Neural cell (in vitro differentiated cells): Measurements from ENCODE around the gene DSG4. TPM values are rescaled to one million over a fixed set of nuclear protein-coding genes. Genes with fewer than 3 reads are reported as not detected.

ENCODE experiments used
- H2AFZ ChIP-seq: fragments of 200-600, 300-800 bp; sonication (generic), shearing (Covaris generic); 2 replicates; pipeline ENCODE4 v1.6.0; 2014; ENCODE audit warnings: low read depth, mild to moderate bottlenecking, antibody characterized with exemption, low read length, moderate library complexity
- H3F3A ChIP-seq: fragments of 200-600 bp; shearing (Covaris generic); 2 replicates; pipeline ENCODE4 v1.6.1; 2016; ENCODE audit warnings: mild to moderate bottlenecking, moderate library complexity, mixed read lengths, antibody characterized with exemption, low read length; ENCODE audit not compliant: insufficient read depth, poor library complexity, severe bottlenecking
- H3K27ac ChIP-seq: fragments of 200-600, 300-800 bp; sonication (generic), shearing (Covaris generic); 2 replicates; pipeline ENCODE4 v1.5.1; 2014; ENCODE audit warnings: mild to moderate bottlenecking, low read length, moderate library complexity
- H3K27me3 ChIP-seq: fragments of 300-800, 200-600 bp; sonication (generic), shearing (Covaris generic); 2 replicates; pipeline ENCODE4 v1.6.0; 2014; ENCODE audit warnings: mild to moderate bottlenecking, low read depth, low read length, moderate library complexity; ENCODE audit not compliant: insufficient read depth
- H3K36me3 ChIP-seq: fragments of 300-800, 200-600 bp; sonication (generic), shearing (Covaris generic); 2 replicates; pipeline ENCODE4 v1.5.1; 2014; ENCODE audit warnings: mild to moderate bottlenecking, antibody characterized with exemption, low read length, moderate library complexity; ENCODE audit not compliant: insufficient read depth
- H3K4me2 ChIP-seq: fragments of 300-800, 200-600 bp; sonication (generic), shearing (Covaris generic); 2 replicates; pipeline ENCODE4 v1.6.0; 2014; ENCODE audit warnings: mild to moderate bottlenecking, low read length
- H3K4me3 ChIP-seq: fragments of 300-800, 200-600 bp; sonication (generic), shearing (Covaris generic); 2 replicates; pipeline ENCODE4 v1.5.1; 2014; ENCODE audit warnings: mild to moderate bottlenecking, low read length, moderate library complexity
- H3K79me2 ChIP-seq: fragments of 200-600 bp; shearing (Covaris generic); replicated peaks from 2 replicates; pipeline ENCODE4 v1.6.0; 2014; ENCODE audit warnings: mild to moderate bottlenecking, low read length, moderate library complexity; ENCODE audit not compliant: insufficient read depth
- H3K9ac ChIP-seq: fragments of 300-800, 200-600 bp; sonication (generic), shearing (Covaris generic); 2 replicates; pipeline ENCODE4 v1.6.1; 2016; ENCODE audit warnings: mild to moderate bottlenecking, low read length, mixed read lengths
- H3K9me2 ChIP-seq: fragments of 200-600 bp; shearing (Covaris generic); 2 replicates; pipeline ENCODE4 v1.6.1; 2016; ENCODE audit warnings: mild to moderate bottlenecking, low read length, mixed read lengths; ENCODE audit not compliant: insufficient read depth
- H3K9me3 ChIP-seq: fragments of 200-600, 300-800 bp; sonication (generic), shearing (Covaris generic); 2 replicates; pipeline ENCODE4 v1.6.1; 2016; ENCODE audit warnings: mild to moderate bottlenecking, mixed run types, low read length, moderate library complexity, mixed read lengths
- H4K20me1 ChIP-seq: fragments of 200-600 bp; shearing (Covaris generic); 2 replicates; pipeline ENCODE4 v1.6.1; 2016; ENCODE audit warnings: mild to moderate bottlenecking, mixed run types; ENCODE audit not compliant: insufficient read depth
- EP300 ChIP-seq: fragments of 450-650 bp; conservative IDR thresholded peaks from 2 replicates; pipeline ENCODE4 v1.6.1; 2014; ENCODE audit warnings: antibody characterized with exemption, mild to moderate bottlenecking, moderate library complexity; ENCODE audit not compliant: poor library complexity, severe bottlenecking
- EZH2 ChIP-seq: fragments of 200-600, 300-800 bp; shearing (Covaris generic), sonication (generic); IDR thresholded peaks from 2 replicates; pipeline ENCODE4 v1.6.1; 2014; ENCODE audit warnings: antibody characterized with exemption, low read length, borderline replicate concordance, mild to moderate bottlenecking; ENCODE audit not compliant: insufficient read depth, poor library complexity, severe bottlenecking
- MXI1 ChIP-seq: fragments of 450-650 bp; conservative IDR thresholded peaks from 2 replicates; pipeline ENCODE4 v1.6.1; 2014; ENCODE audit warnings: antibody characterized with exemption, mild to moderate bottlenecking; ENCODE audit not compliant: poor library complexity, severe bottlenecking
- POLR2AphosphoS5 ChIP-seq: IDR thresholded peaks from 2 replicates; pipeline ENCODE4 v1.6.1; 2012
- RAD21 ChIP-seq: fragments of 450-650 bp; conservative IDR thresholded peaks from 2 replicates; pipeline ENCODE4 v1.6.1; 2014; ENCODE audit warnings: antibody characterized with exemption, mild to moderate bottlenecking, moderate library complexity
- SMC3 ChIP-seq: fragments of 450-650 bp; conservative IDR thresholded peaks from 2 replicates; pipeline ENCODE4 v1.6.1; 2014; ENCODE audit warnings: antibody characterized with exemption, mild to moderate bottlenecking, moderate library complexity; ENCODE audit not compliant: poor library complexity
- TAF1 ChIP-seq: IDR thresholded peaks from 2 replicates; pipeline ENCODE4 v1.6.1; 2012; ENCODE audit warnings: low read depth
- polyA plus RNA-seq: library from polyadenylated mRNA; depleted of rRNA; stranded (reverse); fragments of >200 nt; gene quantifications from 2 replicates; pipeline ENCODE4 v1.2.3, GENCODE V29; 2014
- TF ChIP-seq, protein P1 (sequence below): fragments of 450-650 bp; IDR thresholded peaks from 2 replicates; pipeline ENCODE4 v1.5.1; 2014; ENCODE audit warnings: antibody characterized with exemption, mild to moderate bottlenecking, moderate library complexity; ENCODE audit not compliant: poor library complexity, severe bottlenecking
- TF ChIP-seq, protein P2 (sequence below): IDR thresholded peaks from 2 replicates; pipeline ENCODE4 v1.6.1; 2012; ENCODE audit warnings: borderline replicate concordance

The DSG4 gene
- polyA plus RNA-seq, 1 donor from 2014 or later, result not detected

- H3K27me3 ChIP-seq, result no peaks in the 10 kb centered on the region
- no peaks in the 10 kb centered on the region for H3K36me3 ChIP-seq
- H2AFZ ChIP-seq, result no peak overlapping the region
- no peaks in the 10 kb centered on the region for H3K79me2 ChIP-seq
- H3K4me2 ChIP-seq, result no peak overlapping the region
- H3K4me3 ChIP-seq, result no peak overlapping the region
- no peak overlapping the region for H3K9ac ChIP-seq
- no peaks in the 10 kb centered on the region for H3K9me2 ChIP-seq
- no peaks in the 10 kb centered on the region for H3F3A ChIP-seq
- H3K27ac ChIP-seq, result no peak overlapping the region
- no peaks in the 10 kb centered on the region for H3K9me3 ChIP-seq
- TF ChIP-seq TAF1 (no peak), EP300 (no peak), EZH2 (no peak), RAD21 (no peak), MXI1 (no peak), POLR2AphosphoS5 (no peak)
- TF ChIP-seq, protein P1, sequence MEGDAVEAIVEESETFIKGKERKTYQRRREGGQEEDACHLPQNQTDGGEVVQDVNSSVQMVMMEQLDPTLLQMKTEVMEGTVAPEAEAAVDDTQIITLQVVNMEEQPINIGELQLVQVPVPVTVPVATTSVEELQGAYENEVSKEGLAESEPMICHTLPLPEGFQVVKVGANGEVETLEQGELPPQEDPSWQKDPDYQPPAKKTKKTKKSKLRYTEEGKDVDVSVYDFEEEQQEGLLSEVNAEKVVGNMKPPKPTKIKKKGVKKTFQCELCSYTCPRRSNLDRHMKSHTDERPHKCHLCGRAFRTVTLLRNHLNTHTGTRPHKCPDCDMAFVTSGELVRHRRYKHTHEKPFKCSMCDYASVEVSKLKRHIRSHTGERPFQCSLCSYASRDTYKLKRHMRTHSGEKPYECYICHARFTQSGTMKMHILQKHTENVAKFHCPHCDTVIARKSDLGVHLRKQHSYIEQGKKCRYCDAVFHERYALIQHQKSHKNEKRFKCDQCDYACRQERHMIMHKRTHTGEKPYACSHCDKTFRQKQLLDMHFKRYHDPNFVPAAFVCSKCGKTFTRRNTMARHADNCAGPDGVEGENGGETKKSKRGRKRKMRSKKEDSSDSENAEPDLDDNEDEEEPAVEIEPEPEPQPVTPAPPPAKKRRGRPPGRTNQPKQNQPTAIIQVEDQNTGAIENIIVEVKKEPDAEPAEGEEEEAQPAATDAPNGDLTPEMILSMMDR, result no peak
- TF ChIP-seq, protein P2, sequence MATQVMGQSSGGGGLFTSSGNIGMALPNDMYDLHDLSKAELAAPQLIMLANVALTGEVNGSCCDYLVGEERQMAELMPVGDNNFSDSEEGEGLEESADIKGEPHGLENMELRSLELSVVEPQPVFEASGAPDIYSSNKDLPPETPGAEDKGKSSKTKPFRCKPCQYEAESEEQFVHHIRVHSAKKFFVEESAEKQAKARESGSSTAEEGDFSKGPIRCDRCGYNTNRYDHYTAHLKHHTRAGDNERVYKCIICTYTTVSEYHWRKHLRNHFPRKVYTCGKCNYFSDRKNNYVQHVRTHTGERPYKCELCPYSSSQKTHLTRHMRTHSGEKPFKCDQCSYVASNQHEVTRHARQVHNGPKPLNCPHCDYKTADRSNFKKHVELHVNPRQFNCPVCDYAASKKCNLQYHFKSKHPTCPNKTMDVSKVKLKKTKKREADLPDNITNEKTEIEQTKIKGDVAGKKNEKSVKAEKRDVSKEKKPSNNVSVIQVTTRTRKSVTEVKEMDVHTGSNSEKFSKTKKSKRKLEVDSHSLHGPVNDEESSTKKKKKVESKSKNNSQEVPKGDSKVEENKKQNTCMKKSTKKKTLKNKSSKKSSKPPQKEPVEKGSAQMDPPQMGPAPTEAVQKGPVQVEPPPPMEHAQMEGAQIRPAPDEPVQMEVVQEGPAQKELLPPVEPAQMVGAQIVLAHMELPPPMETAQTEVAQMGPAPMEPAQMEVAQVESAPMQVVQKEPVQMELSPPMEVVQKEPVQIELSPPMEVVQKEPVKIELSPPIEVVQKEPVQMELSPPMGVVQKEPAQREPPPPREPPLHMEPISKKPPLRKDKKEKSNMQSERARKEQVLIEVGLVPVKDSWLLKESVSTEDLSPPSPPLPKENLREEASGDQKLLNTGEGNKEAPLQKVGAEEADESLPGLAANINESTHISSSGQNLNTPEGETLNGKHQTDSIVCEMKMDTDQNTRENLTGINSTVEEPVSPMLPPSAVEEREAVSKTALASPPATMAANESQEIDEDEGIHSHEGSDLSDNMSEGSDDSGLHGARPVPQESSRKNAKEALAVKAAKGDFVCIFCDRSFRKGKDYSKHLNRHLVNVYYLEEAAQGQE, result no peak
- no peaks in the 10 kb centered on the region for H4K20me1 ChIP-seq
Observed at GRCh38 chr18:31420032-31420431, 43.5 kb downstream of the DSG4 start.

GRCh38 chr18:31420524-31420923 lies 43.9 kb downstream of the DSG4 start:
- H3K9ac ChIP-seq, result no peak overlapping the region
- no peak overlapping the region for H3K27ac ChIP-seq
- no peak for TF ChIP-seq SMC3
- TF ChIP-seq EP300, result no peak
- no peak for TF ChIP-seq MXI1
- TF ChIP-seq, protein P1, result no peak
- no peak for TF ChIP-seq RAD21
- TF ChIP-seq, protein P2, result no peak
- no peak for TF ChIP-seq TAF1
- TF ChIP-seq POLR2AphosphoS5, result no peak
- TF ChIP-seq EZH2, result no peak

More at GRCh38 chr18:31420524-31420923, 43.9 kb downstream of the DSG4 start:
- Histone ChIP-seq H3K9me2 (no peaks in the 10 kb centered on the region), H2AFZ (no peak overlapping the region), H3K9me3 (no peaks in the 10 kb centered on the region), H3K79me2 (no peaks in the 10 kb centered on the region), H3K36me3 (no peaks in the 10 kb centered on the region), H3F3A (no peaks in the 10 kb centered on the region), H3K4me2 (no peak overlapping the region), H3K4me3 (no peak overlapping the region), H3K27me3 (no peaks in the 10 kb centered on the region), H4K20me1 (no peaks in the 10 kb centered on the region)
